H1 (cell line): ENCODE measurements around the gene ARNT2. TPM values are rescaled to one million over a fixed set of nuclear protein-coding genes. Genes with fewer than 3 reads are reported as not detected.

Source experiments
- CHD7 ChIP-seq: fragments of 300-600 bp; sonication (generic); IDR thresholded peaks from 2 replicates; pipeline ENCODE4 v1.7.1; 2012; ENCODE audit warnings: low read length, moderate library complexity, mild to moderate bottlenecking, inconsistent platforms; ENCODE audit not compliant: insufficient replicate concordance
- RXRA ChIP-seq: IDR thresholded peaks from 2 replicates; pipeline ENCODE4 v1.6.1; 2011; ENCODE audit warnings: low read depth, mild to moderate bottlenecking, low read length, moderate library complexity; ENCODE audit not compliant: insufficient read depth
- SIRT6 ChIP-seq: IDR thresholded peaks from one replicate; pipeline ENCODE4 v1.7.1; 2012; ENCODE audit warnings: low read length, inconsistent platforms
- polyA plus RNA-seq, 7 experiments: library from polyadenylated mRNA; depleted of rRNA in 3 of 7; stranded (reverse) in 5 of 7; unstranded in 2 of 7; fragments of >200 nt in 5 of 7; fragments of 200-250 nt in 2 of 7; gene quantifications; 1 replicate in 5 of 7; 2 replicates in 1 of 7; 4 replicates in 1 of 7; pipeline versions ENCODE4 v1.2.1 to v1.2.3, GENCODE V29; 2011 to 2013; ENCODE audit warnings: missing spikeins in 2 of 7, mixed read lengths in 2 of 7
- total RNA-seq: library from RNA; stranded (reverse); fragmentation: NEBNext Ultra II Directional; extraction: Animal tissue kit (Norgen Biotek cat#: 25700); gene quantifications from 2 replicates; pipeline ENCODE4 v1.2.1, GENCODE V29; 2021

Gene ARNT2
- total and polyA plus RNA-seq, 2 of the 8 experiments (the other 6 are each of a cell fraction or from before 2014, with no cell fraction given) = 9.5 to 14.6 TPM

GRCh38 chr15:80568298-80568697 is 164.1 kb downstream of the ARNT2 start (continued):
- TF ChIP-seq SIRT6 = no peak
- no peak for TF ChIP-seq RXRA
- no peak for TF ChIP-seq CHD7
- TF ChIP-seq, all 59 proteins: peak for 0
